H1 (cell line): ENCODE results near the gene NDNF. TPM values are rescaled to one million over a fixed set of nuclear protein-coding genes. Genes with fewer than 3 reads are reported as not detected.

Experiments
- EZH2 ChIP-seq: fragments of 200-600 bp; sonication (generic); IDR thresholded peaks from 2 replicates; pipeline ENCODE4 v1.7.1; 2012; ENCODE audit warnings: low read depth, mild to moderate bottlenecking, moderate library complexity, low read length, inconsistent platforms; ENCODE audit not compliant: severe bottlenecking
- KDM1A ChIP-seq: fragments of 200-600, 300-600 bp; sonication (generic); IDR thresholded peaks from 2 replicates; pipeline ENCODE4 v1.7.1; 2016; ENCODE audit warnings: mild to moderate bottlenecking, low read length, borderline replicate concordance
- polyA plus RNA-seq, 7 experiments: library from polyadenylated mRNA; depleted of rRNA in 3 of 7; stranded (reverse) in 5 of 7; unstranded in 2 of 7; fragments of >200 nt in 5 of 7; fragments of 200-250 nt in 2 of 7; gene quantifications; 1 replicate in 5 of 7; 2 replicates in 1 of 7; 4 replicates in 1 of 7; pipeline versions ENCODE4 v1.2.1 to v1.2.3, GENCODE V29; 2011 to 2013; ENCODE audit warnings: missing spikeins in 2 of 7, mixed read lengths in 2 of 7
- total RNA-seq: library from RNA; stranded (reverse); fragmentation: NEBNext Ultra II Directional; extraction: Animal tissue kit (Norgen Biotek cat#: 25700); gene quantifications from 2 replicates; pipeline ENCODE4 v1.2.1, GENCODE V29; 2021

The NDNF gene
- total and polyA plus RNA-seq, 2 of the 8 experiments (the other 6 are each of a cell fraction or from before 2014, with no cell fraction given), result 0.70 to 1.6 TPM

GRCh38 chr4:121025540-121025939 is 46.8 kb downstream of the NDNF start (continued):
- TF ChIP-seq EZH2 (no peak), KDM1A (no peak)
